Fibroblast of the aortic adventitia (primary cell): Measurements from ENCODE around the gene OR13C5. TPM values are rescaled to one million over a fixed set of nuclear protein-coding genes. Genes with fewer than 3 reads are reported as not detected.
"Not testable (repeated sequence)": the region's sequence is repeated elsewhere in the genome, so short reads cannot be mapped to it uniquely, and the experiment has no call there.

ENCODE experiments used
- DNase-seq: peaks from one replicate; pipeline ENCODE4 v3.0.0-alpha.2; 2010; ENCODE audit warnings: low read depth
- H3K4me3 ChIP-seq: 2 replicates; pipeline ENCODE4 v1.5.1; 2011; ENCODE audit warnings: low read depth, mild to moderate bottlenecking, control low read depth, low read length, moderate library complexity
- CTCF ChIP-seq: IDR thresholded peaks from 2 replicates; pipeline ENCODE4 v1.5.1; 2011; ENCODE audit warnings: mild to moderate bottlenecking, low read length, control low read depth, inconsistent platforms; ENCODE audit not compliant: insufficient read depth
- total RNA-seq: library from RNA; depleted of rRNA; stranded (reverse); fragments of >200 nt; gene quantifications from 2 replicates; pipeline ENCODE4 v1.2.3, GENCODE V29; 2012; ENCODE audit warnings: low replicate concordance

OR13C5 gene
- total RNA-seq = not detected in 2 replicates

GRCh38 chr9:104599313-104599712, at the start of gene OR13C5:
TSS of gene OR13C5 (minus strand) at chr9:104599413. CDS start at chr9:104599413, 0 bp downstream.
- not testable (repeated sequence) for H3K4me3 ChIP-seq, DNase-seq

- no peak overlapping the region for H3K4me3 ChIP-seq
- no peak for DNase-seq
- TF ChIP-seq CTCF = no peak
Observed at GRCh38 chr9:104635456-104635855, 36.2 kb upstream of the OR13C5 start.

- no peak for TF ChIP-seq CTCF
- no peak for DNase-seq
- no peak overlapping the region for H3K4me3 ChIP-seq
Observed at GRCh38 chr9:104633976-104634520, 34.8 kb upstream of the OR13C5 start.

- not testable (repeated sequence) for H3K4me3 ChIP-seq, DNase-seq
Observed at GRCh38 chr9:104625964-104626363, 26.8 kb upstream of the OR13C5 start.

- DNase-seq = no peak
- no peak within 1 kb of the TSS for H3K4me3 ChIP-seq
- no peak for TF ChIP-seq CTCF
Observed at GRCh38 chr9:104618104-104618503, 18.9 kb upstream of the OR13C5 start, which contains the start of gene OR13C9. TSS of gene OR13C9 (minus strand) at chr9:104618204. CDS start at chr9:104618204, 0 bp downstream.

GRCh38 chr9:104617418-104617817, 18.2 kb upstream of the OR13C5 start:
- H3K4me3 ChIP-seq = no peak overlapping the region
- no peak for DNase-seq
- no peak for TF ChIP-seq CTCF

GRCh38 chr9:104611213-104611612, 12.0 kb upstream of the OR13C5 start:
- TF ChIP-seq CTCF = no peak
- DNase-seq = no peak

GRCh38 chr9:104608336-104608735, 9.1 kb upstream of the OR13C5 start:
- H3K4me3 ChIP-seq = no peak overlapping the region
- TF ChIP-seq CTCF = no peak
- no peak for DNase-seq

More at GRCh38 chr9:104611213-104611612, 12.0 kb upstream of the OR13C5 start:
- H3K4me3 ChIP-seq = no peak overlapping the region
